Liver (tissue), 9 donors: ENCODE data around the gene ADAMTS4. TPM values are rescaled to one million over a fixed set of nuclear protein-coding genes. Genes with fewer than 3 reads are reported as not detected.

ENCODE experiments used
- DNase-seq: peaks from one replicate; pipeline ENCODE4 v3.0.0-alpha.2; 2017; ENCODE audit warnings: low spot score
- H3K27ac ChIP-seq, 2 donors: one replicate each; pipeline ENCODE4 v1.7.0; 2013; ENCODE audit warnings: inconsistent platforms in 2 of 2, low read length in 2 of 2, control low read depth in 1 of 2, low read depth in 1 of 2, mild to moderate bottlenecking in 1 of 2
- H3K27me3 ChIP-seq, 4 donors: one replicate each; pipeline versions ENCODE4 v1.6.1 to v1.7.0; 2013; ENCODE audit warnings: low read length in 3 of 4, inconsistent platforms in 1 of 4, mild to moderate bottlenecking in 1 of 4, moderate library complexity in 1 of 4; ENCODE audit not compliant: control insufficient read depth in 4 of 4, insufficient read depth in 4 of 4
- H3K36me3 ChIP-seq, 4 donors: one replicate each; pipeline versions ENCODE4 v1.6.1 to v1.7.0; 2013; ENCODE audit warnings: low read length in 3 of 4, mild to moderate bottlenecking in 3 of 4, low read depth in 1 of 4, moderate library complexity in 1 of 4; ENCODE audit not compliant: control insufficient read depth in 4 of 4, insufficient read depth in 3 of 4
- H3K4me1 ChIP-seq, 4 donors: one replicate each; pipeline versions ENCODE4 v1.6.1 to v1.7.0; 2013; ENCODE audit warnings: low read length in 3 of 4, mild to moderate bottlenecking in 3 of 4, moderate library complexity in 1 of 4; ENCODE audit not compliant: control insufficient read depth in 4 of 4, insufficient read depth in 4 of 4
- H3K4me3 ChIP-seq, 3 donors: one replicate each; pipeline versions ENCODE4 v1.6.1 to v1.7.0; 2013; ENCODE audit warnings: low read length in 3 of 3, control low read depth in 1 of 3, low read depth in 1 of 3, mild to moderate bottlenecking in 1 of 3
- H3K9ac ChIP-seq, 2 donors: one replicate each; pipeline ENCODE4 v1.7.0; 2013; ENCODE audit warnings: low read length in 2 of 2, mild to moderate bottlenecking in 2 of 2, moderate library complexity in 2 of 2, control low read depth in 1 of 2, low read depth in 1 of 2
- H3K9me3 ChIP-seq, 4 donors: one replicate each; pipeline versions ENCODE4 v1.6.1 to v1.7.0; 2013; ENCODE audit warnings: low read length in 3 of 4; ENCODE audit not compliant: control insufficient read depth in 4 of 4
- CTCF ChIP-seq: fragments of 150-350 bp; IDR thresholded peaks from 2 replicates; pipeline ENCODE4 v1.5.1; 2017; ENCODE audit warnings: improper control_type of control experiment, low read depth, low read length; ENCODE audit not compliant: missing input control
- EGR1 ChIP-seq, 2 donors: IDR thresholded peaks; 2 replicates each; pipeline ENCODE4 v1.6.1; 2016 to 2018; ENCODE audit warnings: antibody characterized with exemption in 2 of 2, low read depth in 2 of 2
- FOXA1 ChIP-seq: IDR thresholded peaks from 2 replicates; pipeline ENCODE4 v1.6.1; 2016; ENCODE audit warnings: antibody characterized with exemption
- FOXA2 ChIP-seq: IDR thresholded peaks from 2 replicates; pipeline ENCODE4 v1.6.1; 2016; ENCODE audit warnings: antibody characterized with exemption
- GABPA ChIP-seq, 2 donors: IDR thresholded peaks in 1 of 2; conservative IDR thresholded peaks in 1 of 2; 2 replicates each; pipeline ENCODE4 v1.6.1; 2016; ENCODE audit warnings: antibody characterized with exemption in 2 of 2, mild to moderate bottlenecking in 1 of 2, moderate library complexity in 1 of 2
- HNF4A ChIP-seq, 2 donors: conservative IDR thresholded peaks; 2 replicates each; pipeline ENCODE4 v1.6.1; 2016; ENCODE audit warnings: antibody characterized with exemption in 2 of 2, mild to moderate bottlenecking in 2 of 2
- HNF4G ChIP-seq: IDR thresholded peaks from 2 replicates; pipeline ENCODE4 v1.6.1; 2016; ENCODE audit warnings: antibody characterized with exemption
- JUND ChIP-seq, 2 donors: IDR thresholded peaks; 2 replicates each; pipeline ENCODE4 v1.6.1; 2016; ENCODE audit warnings: antibody characterized with exemption in 2 of 2
- MAX ChIP-seq: IDR thresholded peaks from 2 replicates; pipeline ENCODE4 v1.6.1; 2016; ENCODE audit warnings: antibody characterized with exemption
- NR2F2 ChIP-seq: IDR thresholded peaks from 2 replicates; pipeline ENCODE4 v1.6.1; 2016; ENCODE audit warnings: antibody characterized with exemption
- RAD21 ChIP-seq, 2 donors: IDR thresholded peaks; 2 replicates each; pipeline ENCODE4 v1.6.1; 2016; ENCODE audit warnings: antibody characterized with exemption in 2 of 2, mild to moderate bottlenecking in 2 of 2
- RXRA ChIP-seq, 2 donors: IDR thresholded peaks; 2 replicates each; pipeline ENCODE4 v1.6.1; 2017 to 2018; ENCODE audit warnings: antibody characterized with exemption in 2 of 2, mild to moderate bottlenecking in 1 of 2
- SP1 ChIP-seq: IDR thresholded peaks from 2 replicates; pipeline ENCODE4 v1.6.1; 2018; ENCODE audit warnings: antibody characterized with exemption, mild to moderate bottlenecking
- TAF1 ChIP-seq: conservative IDR thresholded peaks from 2 replicates; pipeline ENCODE4 v1.6.1; 2016; ENCODE audit warnings: antibody characterized with exemption, mild to moderate bottlenecking
- YY1 ChIP-seq: IDR thresholded peaks from 2 replicates; pipeline ENCODE4 v1.6.1; 2016; ENCODE audit warnings: antibody characterized with exemption, mild to moderate bottlenecking
- ZBTB33 ChIP-seq: IDR thresholded peaks from 2 replicates; pipeline ENCODE4 v1.6.1; 2016; ENCODE audit warnings: antibody characterized with exemption
- WGBS: extraction: QIAGEN DNeasy Blood & Tissue Kit; methylation state at CpG from one replicate; pipeline ENCODE4 v1.1.7; 2013; 5-methylcytosine and 5-hydroxymethylcytosine counted together
- polyA plus RNA-seq, 2 donors: library from polyadenylated mRNA; stranded (reverse) in 1 of 2; unstranded in 1 of 2; fragments of 200-250 nt in 1 of 2; fragments of >200 nt in 1 of 2; fragmentation: Nextera tagmentation in 1 of 2; extraction: Ambion mirVana in 1 of 2; gene quantifications; one replicate each; pipeline versions ENCODE4 v1.2.1 to v1.2.3, GENCODE V29; 2013 to 2015
- total RNA-seq, 2 donors: library from RNA; depleted of rRNA; stranded (reverse); fragments of >200 nt; gene quantifications; one replicate each; pipeline ENCODE4 v1.2.3, GENCODE V29; 2014
- donor health status: healthy.
- donor health status: healthy.
- donor health status: healthy.
- donor health status: healthy.
- donor health status: healthy.

Gene ADAMTS4
- total and polyA plus RNA-seq, 4 donors = 0.21 to 2.2 (median 0.38) TPM

- peaks cover 0 to 24% (median 8%) of the 10 kb centered on the region in 4 donors for H3K36me3 ChIP-seq
- H3K27me3 ChIP-seq = no peaks in the 10 kb centered on the region
- H3K9me3 ChIP-seq = no peaks in the 10 kb centered on the region
- peak overlapping the region in 1 of 3 donors; percentile 67 for H3K4me3 ChIP-seq
- peak overlapping the region; percentile 59 to 79 for H3K27ac ChIP-seq
- H3K9ac ChIP-seq = peak overlapping the region in 1 of 2 donors; percentile 74
- 68% methylated on average over 14 of the region's 14 CpGs for WGBS
- H3K4me1 ChIP-seq = peaks cover 10 to 39% (median 27%) of the 10 kb centered on the region in 4 donors
- DNase-seq = no peak
- TF ChIP-seq RAD21 (IDR thresholded peaks at IDR 0.05) (no peak), EGR1 (IDR thresholded peaks at IDR 0.05; ENCODE audit: low read depth in 2 of 2) (no peak), FOXA2 (no peak), FOXA1 (no peak), SP1 (no peak), GABPA (IDR thresholded peaks at IDR 0.05 in 1 of 2, conservative IDR thresholded peaks at IDR 0.05 in 1 of 2) (no peak)
These were observed 33.8 kb downstream of the ADAMTS4 start for GRCh38 chr1:161164901-161165610.

GRCh38 chr1:161163793-161164192, 35.1 kb downstream of the ADAMTS4 start:
- no peak overlapping the region for H3K4me3 ChIP-seq
- WGBS = 96% methylated on average over 5 of the region's 5 CpGs
- peaks cover 0 to 19% (median 6%) of the 10 kb centered on the region in 4 donors for H3K36me3 ChIP-seq
- no peaks in the 10 kb centered on the region for H3K27me3 ChIP-seq
- no peak overlapping the region for H3K9ac ChIP-seq
- H3K9me3 ChIP-seq = no peaks in the 10 kb centered on the region
- H3K27ac ChIP-seq = no peak overlapping the region
- TF ChIP-seq HNF4A (conservative IDR thresholded peaks at IDR 0.05) (no peak), RAD21 (IDR thresholded peaks at IDR 0.05) (no peak), HNF4G (no peak), EGR1 (IDR thresholded peaks at IDR 0.05; ENCODE audit: low read depth in 2 of 2) (no peak), GABPA (IDR thresholded peaks at IDR 0.05 in 1 of 2, conservative IDR thresholded peaks at IDR 0.05 in 1 of 2) (no peak), FOXA2 (no peak), CTCF (no peak), ZBTB33 (no peak), SP1 (no peak), YY1 (no peak), FOXA1 (no peak), RXRA (IDR thresholded peaks at IDR 0.05) (no peak)
- no peak for DNase-seq
- peaks cover 14 to 47% (median 34%) of the 10 kb centered on the region in 4 donors for H3K4me1 ChIP-seq

- Histone ChIP-seq H3K4me3 (no peak overlapping the region), H3K36me3 (peaks cover 0 to 21% (median 6%) of the 10 kb centered on the region in 4 donors), H3K27me3 (no peaks in the 10 kb centered on the region), H3K27ac (no peak overlapping the region), H3K9ac (no peak overlapping the region), H3K4me1 (peaks cover 17 to 54% (median 36%) of the 10 kb centered on the region in 4 donors), H3K9me3 (no peaks in the 10 kb centered on the region)
- 96% methylated on average over 10 of the region's 10 CpGs for WGBS
- peak; percentile 30 for DNase-seq
- TF ChIP-seq RXRA (IDR thresholded peaks at IDR 0.05) (no peak), FOXA1 (no peak), HNF4G (no peak), ZBTB33 (no peak), MAX (no peak), JUND (IDR thresholded peaks at IDR 0.05) (no peak), GABPA (IDR thresholded peaks at IDR 0.05 in 1 of 2, conservative IDR thresholded peaks at IDR 0.05 in 1 of 2) (no peak), FOXA2 (no peak), EGR1 (IDR thresholded peaks at IDR 0.05; ENCODE audit: low read depth in 2 of 2) (no peak), YY1 (no peak), RAD21 (IDR thresholded peaks at IDR 0.05) (no peak), HNF4A (conservative IDR thresholded peaks at IDR 0.05) (no peak), CTCF (no peak), SP1 (no peak), NR2F2 (no peak), TAF1 (no peak)
These were observed 36.0 kb downstream of the ADAMTS4 start for GRCh38 chr1:161162806-161163205.
